Measurements from ENCODE around the gene MYG1. TPM values are rescaled to one million over a fixed set of nuclear protein-coding genes. Genes with fewer than 3 reads are reported as not detected.

MYG1 gene
- total and polyA plus RNA-seq, 2 of the 13 experiments (the other 11 are each of a cell fraction or from before 2014, with no cell fraction given), result 38.6 to 58.0 TPM

DNA sequence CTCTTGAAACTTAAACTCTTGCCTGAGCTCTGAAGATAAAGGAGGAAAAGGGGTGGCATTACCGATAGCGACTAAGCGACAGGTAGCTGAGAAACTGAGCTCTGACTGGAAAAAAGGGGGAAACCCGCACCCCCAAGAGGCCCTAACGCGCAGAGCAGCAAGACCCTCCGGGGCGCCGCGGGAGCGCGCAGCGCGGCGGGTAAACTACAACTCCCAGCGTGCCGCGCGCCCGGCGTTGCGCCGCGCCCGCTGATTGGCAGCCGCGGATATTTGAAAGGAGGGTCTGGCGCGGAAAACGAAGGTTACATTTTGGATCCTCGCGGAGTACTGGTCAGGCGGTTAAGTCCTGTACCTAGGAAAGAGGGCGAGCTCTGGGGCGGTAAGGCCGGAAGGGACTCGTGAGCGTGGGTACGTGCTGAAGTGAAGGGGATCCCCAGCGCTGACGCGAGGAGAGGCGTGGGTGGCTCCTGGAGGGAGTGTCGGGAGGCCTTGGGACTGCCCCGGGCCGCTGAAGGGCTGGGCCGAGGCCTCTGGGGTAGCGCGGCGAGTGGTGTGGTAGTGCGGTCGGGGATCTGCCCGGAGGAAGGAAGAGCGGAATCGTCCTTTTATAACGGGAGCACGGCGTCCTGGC is 31.4 kb upstream of the MYG1 start, which contains the start of gene ESPL1 (continued):
- TF ChIP-seq, protein P1, sequence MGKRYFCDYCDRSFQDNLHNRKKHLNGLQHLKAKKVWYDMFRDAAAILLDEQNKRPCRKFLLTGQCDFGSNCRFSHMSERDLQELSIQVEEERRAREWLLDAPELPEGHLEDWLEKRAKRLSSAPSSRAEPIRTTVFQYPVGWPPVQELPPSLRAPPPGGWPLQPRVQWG (CRISPR knock-in tag; IDR thresholded peaks at IDR 0.05; ENCODE audit: borderline replicate concordance, low read depth), result no peak
- TF ChIP-seq KMT2B (CRISPR knock-in tag; IDR thresholded peaks at IDR 0.05) (peak; percentile 77), ZNF180 (CRISPR knock-in tag; IDR thresholded peaks at IDR 0.05; ENCODE audit: borderline replicate concordance, low read depth) (no peak), ZNF335 (CRISPR knock-in tag; IDR thresholded peaks at IDR 0.05) (peak; percentile 53; the same call in 1 of the 2 replicates), ZNF577 (CRISPR knock-in tag; IDR thresholded peaks at IDR 0.05; ENCODE audit: borderline replicate concordance, low read depth) (no peak), ZNF713 (CRISPR knock-in tag; IDR thresholded peaks at IDR 0.05) (no peak), BRCA1 (CRISPR knock-in tag; IDR thresholded peaks at IDR 0.05) (no peak), FIP1L1 (IDR thresholded peaks at IDR 0.05; ENCODE audit: borderline replicate concordance, insufficient read depth, low read depth, low read length) (no peak), NAIF1 (CRISPR knock-in tag; IDR thresholded peaks at IDR 0.05; ENCODE audit: borderline replicate concordance) (no peak), MXD4 (CRISPR knock-in tag; IDR thresholded peaks at IDR 0.05) (peak; percentile 90), ZNF543 (CRISPR knock-in tag; IDR thresholded peaks at IDR 0.05) (peak; percentile 64; the same call in 1 of the 2 replicates), MAFF (IDR thresholded peaks at IDR 0.05; ENCODE audit: low read depth, low read length) (no peak), CHCHD3 (CRISPR knock-in tag; IDR thresholded peaks at IDR 0.05) (peak; percentile 51; the same call in 1 of the 2 replicates), TCF7 (IDR thresholded peaks at IDR 0.05; ENCODE audit: low read depth) (no peak), MAZ (IDR thresholded peaks at IDR 0.05; ENCODE audit: borderline replicate concordance, low read depth, low read length) (no peak), MAZ (CRISPR knock-in tag; IDR thresholded peaks at IDR 0.05; ENCODE audit: low read depth) (no peak), CBX1 (IDR thresholded peaks at IDR 0.05; ENCODE audit: low read depth) (no peak)
- TF ChIP-seq, protein P2, sequence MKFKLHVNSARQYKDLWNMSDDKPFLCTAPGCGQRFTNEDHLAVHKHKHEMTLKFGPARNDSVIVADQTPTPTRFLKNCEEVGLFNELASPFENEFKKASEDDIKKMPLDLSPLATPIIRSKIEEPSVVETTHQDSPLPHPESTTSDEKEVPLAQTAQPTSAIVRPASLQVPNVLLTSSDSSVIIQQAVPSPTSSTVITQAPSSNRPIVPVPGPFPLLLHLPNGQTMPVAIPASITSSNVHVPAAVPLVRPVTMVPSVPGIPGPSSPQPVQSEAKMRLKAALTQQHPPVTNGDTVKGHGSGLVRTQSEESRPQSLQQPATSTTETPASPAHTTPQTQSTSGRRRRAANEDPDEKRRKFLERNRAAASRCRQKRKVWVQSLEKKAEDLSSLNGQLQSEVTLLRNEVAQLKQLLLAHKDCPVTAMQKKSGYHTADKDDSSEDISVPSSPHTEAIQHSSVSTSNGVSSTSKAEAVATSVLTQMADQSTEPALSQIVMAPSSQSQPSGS (CRISPR knock-in tag; IDR thresholded peaks at IDR 0.05), result peak; percentile 42; the same call in 1 of the 2 replicates
- TF ChIP-seq, protein P3, sequence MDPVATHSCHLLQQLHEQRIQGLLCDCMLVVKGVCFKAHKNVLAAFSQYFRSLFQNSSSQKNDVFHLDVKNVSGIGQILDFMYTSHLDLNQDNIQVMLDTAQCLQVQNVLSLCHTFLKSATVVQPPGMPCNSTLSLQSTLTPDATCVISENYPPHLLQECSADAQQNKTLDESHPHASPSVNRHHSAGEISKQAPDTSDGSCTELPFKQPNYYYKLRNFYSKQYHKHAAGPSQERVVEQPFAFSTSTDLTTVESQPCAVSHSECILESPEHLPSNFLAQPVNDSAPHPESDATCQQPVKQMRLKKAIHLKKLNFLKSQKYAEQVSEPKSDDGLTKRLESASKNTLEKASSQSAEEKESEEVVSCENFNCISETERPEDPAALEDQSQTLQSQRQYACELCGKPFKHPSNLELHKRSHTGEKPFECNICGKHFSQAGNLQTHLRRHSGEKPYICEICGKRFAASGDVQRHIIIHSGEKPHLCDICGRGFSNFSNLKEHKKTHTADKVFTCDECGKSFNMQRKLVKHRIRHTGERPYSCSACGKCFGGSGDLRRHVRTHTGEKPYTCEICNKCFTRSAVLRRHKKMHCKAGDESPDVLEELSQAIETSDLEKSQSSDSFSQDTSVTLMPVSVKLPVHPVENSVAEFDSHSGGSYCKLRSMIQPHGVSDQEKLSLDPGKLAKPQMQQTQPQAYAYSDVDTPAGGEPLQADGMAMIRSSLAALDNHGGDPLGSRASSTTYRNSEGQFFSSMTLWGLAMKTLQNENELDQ (CRISPR knock-in tag; IDR thresholded peaks at IDR 0.05; ENCODE audit: borderline replicate concordance), result no peak
- TF ChIP-seq, protein P4, sequence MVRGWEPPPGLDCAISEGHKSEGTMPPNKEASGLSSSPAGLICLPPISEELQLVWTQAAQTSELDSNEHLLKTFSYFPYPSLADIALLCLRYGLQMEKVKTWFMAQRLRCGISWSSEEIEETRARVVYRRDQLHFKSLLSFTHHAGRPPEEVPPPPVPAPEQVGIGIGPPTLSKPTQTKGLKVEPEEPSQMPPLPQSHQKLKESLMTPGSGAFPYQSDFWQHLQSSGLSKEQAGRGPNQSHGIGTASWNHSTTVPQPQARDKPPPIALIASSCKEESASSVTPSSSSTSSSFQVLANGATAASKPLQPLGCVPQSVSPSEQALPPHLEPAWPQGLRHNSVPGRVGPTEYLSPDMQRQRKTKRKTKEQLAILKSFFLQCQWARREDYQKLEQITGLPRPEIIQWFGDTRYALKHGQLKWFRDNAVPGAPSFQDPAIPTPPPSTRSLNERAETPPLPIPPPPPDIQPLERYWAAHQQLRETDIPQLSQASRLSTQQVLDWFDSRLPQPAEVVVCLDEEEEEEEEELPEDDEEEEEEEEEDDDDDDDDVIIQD (CRISPR knock-in tag; IDR thresholded peaks at IDR 0.05; ENCODE audit: low read depth), result 0 out of 2 replicates have a peak, but pooled peaks have one; percentile 42
- TF ChIP-seq, protein P5, sequence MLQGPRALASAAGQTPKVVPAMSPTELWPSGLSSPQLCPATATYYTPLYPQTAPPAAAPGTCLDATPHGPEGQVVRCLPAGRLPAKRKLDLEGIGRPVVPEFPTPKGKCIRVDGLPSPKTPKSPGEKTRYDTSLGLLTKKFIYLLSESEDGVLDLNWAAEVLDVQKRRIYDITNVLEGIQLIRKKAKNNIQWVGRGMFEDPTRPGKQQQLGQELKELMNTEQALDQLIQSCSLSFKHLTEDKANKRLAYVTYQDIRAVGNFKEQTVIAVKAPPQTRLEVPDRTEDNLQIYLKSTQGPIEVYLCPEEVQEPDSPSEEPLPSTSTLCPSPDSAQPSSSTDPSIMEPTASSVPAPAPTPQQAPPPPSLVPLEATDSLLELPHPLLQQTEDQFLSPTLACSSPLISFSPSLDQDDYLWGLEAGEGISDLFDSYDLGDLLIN (CRISPR knock-in tag; IDR thresholded peaks at IDR 0.05; ENCODE audit: borderline replicate concordance), result no peak
- TF ChIP-seq, protein P6, sequence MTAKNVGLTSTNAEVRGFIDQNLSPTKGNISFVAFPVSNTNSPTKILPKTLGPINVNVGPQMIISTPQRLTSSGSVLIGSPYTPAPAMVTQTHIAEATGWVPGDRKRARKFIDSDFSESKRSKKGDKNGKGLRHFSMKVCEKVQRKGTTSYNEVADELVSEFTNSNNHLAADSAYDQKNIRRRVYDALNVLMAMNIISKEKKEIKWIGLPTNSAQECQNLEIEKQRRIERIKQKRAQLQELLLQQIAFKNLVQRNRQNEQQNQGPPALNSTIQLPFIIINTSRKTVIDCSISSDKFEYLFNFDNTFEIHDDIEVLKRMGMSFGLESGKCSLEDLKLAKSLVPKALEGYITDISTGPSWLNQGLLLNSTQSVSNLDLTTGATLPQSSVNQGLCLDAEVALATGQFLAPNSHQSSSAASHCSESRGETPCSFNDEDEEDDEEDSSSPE (CRISPR knock-in tag; IDR thresholded peaks at IDR 0.05), result peak; percentile 99

Measured in HepG2 (cell line).